Ureter (tissue), 1 donor: ENCODE data around the gene KNDC1. TPM values are rescaled to one million over a fixed set of nuclear protein-coding genes. Genes with fewer than 3 reads are reported as not detected.

ENCODE experiments used
- DNase-seq: peaks from one replicate; pipeline ENCODE4 v3.0.0-alpha.2; 2020; ENCODE audit warnings: low spot score
- total RNA-seq: library from RNA; stranded (reverse); gene quantifications from one replicate; pipeline ENCODE4 v1.2.4, GENCODE V29; 2023
- donor health status: DM: yes; HTN: yes; CAD: no.

The KNDC1 gene
- total RNA-seq, 1 donor from 2014 or later, result 2.2 TPM

DNA sequence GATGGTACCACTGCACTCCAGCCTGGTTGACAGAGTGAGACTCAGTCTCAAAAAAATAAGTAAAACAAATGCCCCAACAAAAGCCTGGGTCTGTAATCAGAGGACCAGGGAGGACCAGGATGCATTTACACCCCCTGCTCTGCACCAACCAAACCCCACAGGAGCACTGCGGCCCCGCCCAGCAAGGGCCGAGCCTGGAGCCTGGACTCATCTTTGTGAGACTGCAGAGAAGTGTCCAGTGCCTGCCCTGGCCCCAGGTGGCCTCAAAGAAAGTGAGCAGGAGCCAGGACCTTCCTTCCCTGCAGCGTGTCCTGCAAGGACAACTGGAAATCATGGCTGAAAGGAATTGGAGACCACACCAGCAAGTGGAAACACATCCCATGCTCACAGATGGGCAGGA, 31.6 kb downstream of the KNDC1 start:
- DNase-seq, result no peak

- no peak for DNase-seq
These were observed 34.1 kb downstream of the KNDC1 start for GRCh38 chr10:133194151-133194550.

DNA sequence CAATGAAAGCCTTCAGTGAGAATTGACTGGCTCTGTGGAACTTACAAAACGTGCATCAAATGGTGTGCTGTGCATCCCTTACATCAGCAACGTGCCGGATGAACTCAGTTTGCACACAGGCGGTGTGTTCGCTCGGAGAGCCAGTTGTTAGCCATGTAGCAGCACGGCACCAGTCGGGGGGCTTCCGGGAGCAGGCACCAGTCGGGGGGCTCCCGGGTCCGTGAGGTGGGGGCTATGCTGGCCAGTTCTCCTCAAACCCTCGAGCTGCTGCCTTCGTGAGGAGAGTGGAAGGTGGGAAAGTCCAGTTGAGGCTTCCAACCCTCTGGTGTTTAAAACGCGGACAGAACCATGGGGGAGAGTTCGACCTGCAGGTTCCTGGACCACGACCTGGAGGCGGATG, 35.1 kb downstream of the KNDC1 start:
- no peak for DNase-seq

DNA sequence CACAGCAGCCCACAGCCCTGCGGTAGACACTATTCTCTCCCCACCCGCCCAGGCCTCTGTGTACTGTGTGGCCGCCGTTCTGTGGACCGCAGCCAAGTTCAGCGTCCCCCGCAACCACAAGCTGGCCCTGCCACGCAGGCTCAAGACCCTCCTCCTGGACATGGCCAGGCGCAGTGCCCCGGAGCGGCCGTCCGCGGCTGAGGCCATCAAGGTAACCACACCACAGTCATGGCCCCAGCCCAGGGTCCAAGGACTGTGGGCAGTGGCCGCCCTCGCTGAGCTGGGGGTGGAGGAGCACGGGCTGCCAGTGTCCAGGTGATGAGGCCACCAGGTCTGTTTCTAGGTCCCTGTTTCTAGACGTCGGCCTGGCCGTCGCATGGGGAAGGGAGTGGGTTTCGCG, 35.6 kb downstream of the KNDC1 start:
- DNase-seq, result no peak

DNA sequence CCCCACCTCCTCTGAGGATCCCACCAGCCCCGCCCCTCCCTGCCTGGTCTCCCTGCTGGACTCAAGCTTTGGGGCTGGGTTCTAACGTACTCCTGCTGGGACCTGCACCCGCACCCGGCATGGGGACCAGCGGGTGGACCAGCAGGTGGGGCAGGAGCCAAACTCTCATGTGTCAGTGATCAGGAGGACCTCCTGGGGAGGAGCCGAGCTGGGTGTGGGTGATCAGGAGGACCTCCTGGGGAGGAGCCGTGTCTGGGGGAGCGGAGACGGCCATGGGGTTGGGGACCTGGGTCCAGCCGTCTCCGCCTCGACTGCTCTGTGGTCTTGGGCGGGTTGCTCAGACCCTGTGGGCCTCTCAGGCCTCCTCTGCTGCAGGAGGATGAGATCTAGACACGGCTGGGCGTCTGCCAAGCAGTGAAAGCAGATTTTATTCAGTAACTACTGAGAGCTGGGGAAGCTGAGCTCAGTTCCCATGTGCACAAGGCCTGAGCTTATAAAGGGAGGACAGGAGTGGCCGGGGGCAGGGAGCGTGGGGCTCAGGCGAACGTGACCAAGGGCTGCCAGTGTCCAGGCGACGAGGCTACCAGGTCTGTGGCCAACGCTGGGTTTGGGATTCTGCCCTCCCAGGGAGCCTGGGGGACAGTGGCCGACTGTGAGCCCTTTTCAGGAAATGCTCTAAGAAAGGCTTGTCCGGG, 36.3 kb downstream of the KNDC1 start:
- DNase-seq, result no peak

DNA sequence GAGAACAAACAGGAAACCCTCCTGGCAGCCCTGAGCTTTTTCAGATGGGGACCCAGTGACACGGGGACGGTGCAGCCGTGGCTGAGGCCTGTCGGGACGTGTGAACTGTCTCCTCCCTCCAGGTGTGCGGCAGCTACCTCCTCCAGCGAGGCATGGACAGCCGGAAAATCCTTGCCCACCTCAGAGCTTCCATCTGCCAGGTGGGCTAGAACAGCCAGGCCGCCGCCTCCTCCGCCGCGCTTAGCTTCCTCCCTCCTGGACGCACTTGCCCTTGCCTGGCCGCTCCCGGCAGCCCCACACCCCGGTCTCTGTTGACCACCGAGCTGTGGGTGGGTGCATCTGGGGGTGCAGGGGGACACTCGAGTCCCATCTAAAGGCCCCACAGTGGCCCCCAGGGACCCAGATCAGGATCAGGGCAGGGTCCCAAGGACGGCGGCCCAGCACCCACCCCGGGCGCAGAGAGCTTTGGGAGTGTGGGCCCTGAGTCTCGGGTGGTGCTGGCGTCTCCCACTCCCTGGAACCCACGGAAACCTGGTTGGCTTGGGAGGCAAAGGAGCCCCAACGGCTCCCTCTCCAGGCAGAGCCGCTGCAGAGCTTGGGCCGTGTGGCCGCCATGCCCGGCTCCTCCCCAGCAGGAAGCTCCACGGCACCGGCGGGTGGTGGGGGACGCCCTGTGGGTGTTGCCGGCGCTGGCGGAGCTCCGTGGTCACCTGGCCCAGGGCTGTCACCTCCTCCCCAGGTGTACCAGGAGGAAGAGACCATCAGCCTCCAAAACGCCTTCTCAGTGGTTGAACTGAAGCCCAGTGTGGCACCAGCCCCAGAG, 37.1 kb downstream of the KNDC1 start:
- DNase-seq, result no peak

DNA sequence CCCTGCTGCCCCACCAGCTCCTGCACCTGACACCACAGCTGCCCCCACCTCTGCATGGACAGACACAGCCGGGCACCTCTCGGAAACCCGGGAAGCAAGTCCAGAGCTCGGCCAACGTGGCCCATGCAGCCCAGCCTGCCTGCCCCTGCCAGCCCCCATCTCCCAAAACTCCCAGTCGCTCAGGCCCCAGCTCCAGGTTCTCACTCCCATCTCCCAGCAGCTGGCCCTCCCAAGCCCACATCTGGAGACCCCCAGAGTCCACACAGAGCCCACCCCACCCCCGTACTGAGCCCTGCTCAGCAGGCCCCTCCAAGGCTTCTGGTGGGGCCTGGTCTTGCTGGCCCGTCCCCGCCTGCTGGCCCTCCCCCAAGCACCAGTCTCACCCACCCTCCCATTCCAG, 37.8 kb downstream of the KNDC1 start:
- no peak for DNase-seq

GRCh38 chr10:133198206-133198605, 38.2 kb downstream of the KNDC1 start:
- DNase-seq, result no peak

DNA sequence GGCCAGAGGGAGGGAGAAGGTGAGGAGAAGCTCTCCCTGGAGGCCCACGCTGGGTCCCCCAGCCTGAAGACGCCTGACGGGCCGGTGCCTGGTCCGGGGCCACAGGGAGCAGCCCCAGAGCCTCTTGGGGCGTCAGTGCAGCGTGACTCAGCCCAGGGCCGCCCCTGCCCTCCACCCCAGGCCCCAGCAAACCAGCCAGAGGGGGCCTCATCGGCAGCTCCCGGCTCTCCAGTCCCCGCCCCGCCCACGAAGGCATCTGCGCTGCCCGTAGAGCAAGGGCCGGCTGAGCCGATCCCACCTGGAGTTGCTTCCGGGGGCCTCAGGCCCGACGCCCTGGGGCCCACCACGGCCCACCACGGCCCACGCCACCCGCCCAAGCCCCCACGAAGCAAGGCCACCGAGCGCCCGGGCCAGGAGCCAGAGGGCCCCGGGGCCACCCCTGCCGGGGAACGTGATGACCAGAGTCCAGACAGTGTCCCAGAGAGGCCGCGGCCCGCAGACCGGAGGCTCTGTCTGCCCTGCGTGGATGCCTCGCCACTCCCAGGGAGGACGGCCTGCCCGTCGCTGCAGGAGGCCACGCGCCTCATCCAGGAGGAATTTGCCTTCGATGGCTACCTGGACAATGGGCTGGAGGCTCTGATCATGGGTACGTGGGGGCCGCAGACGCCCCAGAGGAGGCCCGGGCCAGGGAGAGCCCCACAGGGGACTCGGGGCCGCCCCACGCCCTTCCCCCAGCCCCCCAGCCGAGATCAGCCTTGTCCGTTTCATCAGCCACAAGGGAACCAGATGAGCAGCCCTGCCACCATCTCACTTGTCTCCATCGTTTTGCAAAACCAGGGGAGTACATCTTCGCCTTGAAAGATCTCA, 38.8 kb downstream of the KNDC1 start:
- no peak for DNase-seq

DNA sequence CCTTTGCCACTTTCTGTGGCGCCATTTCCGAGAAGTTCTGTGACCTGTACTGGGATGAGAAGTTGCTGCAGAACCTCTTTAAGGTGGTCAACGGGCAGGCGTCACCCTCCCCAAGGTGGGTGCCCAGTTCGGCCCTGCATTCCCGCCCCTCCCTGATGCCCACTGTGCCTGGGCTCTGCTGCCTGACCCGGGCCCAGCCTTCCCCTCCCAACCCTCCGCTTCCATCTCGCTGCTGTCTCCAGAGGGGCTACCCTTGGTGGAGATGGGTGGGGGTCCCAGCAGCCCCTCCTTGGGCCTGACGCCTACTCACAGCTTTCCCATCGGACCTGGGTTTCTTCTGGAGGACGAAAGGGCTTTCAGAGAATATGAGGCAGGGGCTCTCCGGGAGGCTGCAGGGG, 39.5 kb downstream of the KNDC1 start:
- no peak for DNase-seq

DNA sequence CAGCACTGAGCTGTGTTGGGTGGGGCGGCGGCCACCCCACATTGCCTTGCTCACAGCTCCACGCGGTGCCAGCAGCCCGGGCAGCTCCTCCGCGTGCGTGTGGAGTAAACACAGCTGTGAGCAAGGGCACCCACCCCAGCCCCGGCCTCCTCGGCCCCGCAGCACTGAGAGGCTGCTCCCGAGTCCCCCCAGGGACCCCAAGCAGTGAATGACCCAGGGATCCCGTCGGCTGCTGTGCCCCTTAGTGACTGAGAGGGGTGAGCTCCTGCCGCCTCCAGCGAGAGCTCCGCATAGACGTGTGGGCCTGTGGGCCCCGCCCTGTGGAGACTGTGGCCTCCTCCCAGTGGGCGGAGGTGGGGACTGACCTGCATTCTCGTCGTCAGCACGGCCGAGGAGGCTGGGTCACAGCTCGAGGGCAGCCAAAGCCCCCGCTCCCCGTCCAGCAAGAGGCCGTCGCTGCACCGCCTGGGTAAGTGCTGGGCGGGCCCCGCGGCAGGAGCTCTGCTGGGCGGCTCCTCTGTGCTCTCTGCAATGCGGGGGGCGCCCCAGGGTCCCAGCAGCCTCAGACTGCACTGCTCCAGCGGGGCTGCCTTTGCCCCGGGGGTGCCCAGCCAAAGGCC, 40.1 kb downstream of the KNDC1 start:
- DNase-seq, result no peak

- no peak for DNase-seq
These were observed 40.6 kb downstream of the KNDC1 start for GRCh38 chr10:133200621-133201031.

- DNase-seq, result no peak
These were observed 41.3 kb downstream of the KNDC1 start for GRCh38 chr10:133201151-133201947.

GRCh38 chr10:133201948-133202725, 42.1 kb downstream of the KNDC1 start:
- DNase-seq, result no peak

GRCh38 chr10:133202778-133203651, 43.0 kb downstream of the KNDC1 start:
- no peak for DNase-seq

DNA sequence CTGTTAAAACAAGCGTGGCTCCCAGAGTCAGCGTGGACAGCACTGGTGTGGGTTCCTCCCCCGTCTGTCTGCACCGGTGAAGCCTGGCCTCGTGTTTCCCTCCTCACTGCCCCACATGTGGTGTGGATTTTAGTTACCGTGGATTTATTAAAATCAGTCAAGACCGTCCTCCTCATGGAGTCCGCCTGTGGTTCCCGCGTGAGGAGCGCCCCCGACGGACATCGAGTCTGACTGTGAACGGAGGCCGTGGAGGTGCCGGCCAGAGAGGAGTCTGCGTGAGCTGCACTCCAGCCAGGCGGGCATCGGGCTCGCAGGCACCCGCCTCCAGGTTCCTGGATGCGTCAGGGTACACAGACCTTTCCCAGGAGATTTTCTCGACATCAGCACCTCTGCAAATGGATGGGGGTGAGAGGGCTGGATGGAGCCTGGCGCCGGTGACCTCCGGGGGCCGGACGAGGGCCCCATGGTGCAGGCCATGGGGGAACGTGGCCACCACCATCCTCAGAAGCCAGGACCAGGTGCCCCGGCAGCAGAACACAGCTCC, 43.7 kb downstream of the KNDC1 start:
- no peak for DNase-seq

DNA sequence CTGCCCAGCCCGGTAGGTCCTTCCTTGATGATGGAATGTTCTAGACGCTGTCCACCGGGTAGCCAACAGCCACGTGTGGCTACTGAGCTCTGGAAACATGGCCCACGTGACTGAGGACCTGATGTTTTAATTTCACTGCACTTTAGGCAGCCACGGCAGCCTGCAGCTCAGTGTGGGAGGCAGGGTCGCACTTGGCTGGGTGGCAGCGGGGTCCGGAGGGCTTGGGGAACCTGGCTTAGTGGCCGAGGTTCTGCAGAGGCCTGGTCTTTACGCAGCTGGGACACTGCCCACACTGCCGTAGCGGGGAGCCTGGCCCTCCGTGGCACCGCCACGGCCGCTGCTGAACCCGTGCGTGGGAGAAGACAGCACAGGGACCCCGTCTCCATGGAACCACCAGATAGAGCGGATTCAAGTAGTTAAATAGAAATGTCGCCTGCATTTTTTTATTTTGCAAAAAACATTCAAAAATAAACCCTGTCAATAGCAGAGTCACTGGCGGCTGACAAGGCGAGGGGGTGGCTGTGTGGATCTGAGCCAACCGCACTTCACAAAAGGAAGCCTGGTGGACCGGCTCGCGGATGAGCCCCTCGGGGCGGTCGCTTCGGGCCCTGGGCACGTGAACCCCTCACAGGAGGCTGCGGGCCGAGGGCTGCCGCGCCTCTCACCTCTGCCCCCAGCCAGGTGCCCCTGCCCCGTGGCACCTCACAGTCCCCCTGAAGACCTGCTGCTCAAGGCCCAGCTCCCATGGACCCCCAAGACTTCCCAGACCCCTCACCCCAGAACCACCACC, 44.4 kb downstream of the KNDC1 start:
- no peak for DNase-seq

GRCh38 chr10:133205146-133205545, 45.1 kb downstream of the KNDC1 start:
- no peak for DNase-seq
